AG10803 (cell line): Measurements from ENCODE around the gene ZMYND10.

Experiments used
- DNase-seq: peaks from one replicate; pipeline ENCODE4 v3.0.0; 2010; ENCODE audit warnings: low read depth
- H3K4me3 ChIP-seq: 2 replicates; pipeline ENCODE4 v1.5.1; 2011; ENCODE audit warnings: mild to moderate bottlenecking, low read length, control low read depth
- TF ChIP-seq, protein P1 (sequence below): conservative IDR thresholded peaks from 2 replicates; pipeline ENCODE4 v1.5.1; 2011; ENCODE audit warnings: mild to moderate bottlenecking, low read length, control low read depth, inconsistent platforms

The ZMYND10 gene

GRCh38 chr3:50347187-50347813, 1.8 kb upstream of the ZMYND10 start:
- no peak overlapping the region for H3K4me3 ChIP-seq
- TF ChIP-seq, protein P1, sequence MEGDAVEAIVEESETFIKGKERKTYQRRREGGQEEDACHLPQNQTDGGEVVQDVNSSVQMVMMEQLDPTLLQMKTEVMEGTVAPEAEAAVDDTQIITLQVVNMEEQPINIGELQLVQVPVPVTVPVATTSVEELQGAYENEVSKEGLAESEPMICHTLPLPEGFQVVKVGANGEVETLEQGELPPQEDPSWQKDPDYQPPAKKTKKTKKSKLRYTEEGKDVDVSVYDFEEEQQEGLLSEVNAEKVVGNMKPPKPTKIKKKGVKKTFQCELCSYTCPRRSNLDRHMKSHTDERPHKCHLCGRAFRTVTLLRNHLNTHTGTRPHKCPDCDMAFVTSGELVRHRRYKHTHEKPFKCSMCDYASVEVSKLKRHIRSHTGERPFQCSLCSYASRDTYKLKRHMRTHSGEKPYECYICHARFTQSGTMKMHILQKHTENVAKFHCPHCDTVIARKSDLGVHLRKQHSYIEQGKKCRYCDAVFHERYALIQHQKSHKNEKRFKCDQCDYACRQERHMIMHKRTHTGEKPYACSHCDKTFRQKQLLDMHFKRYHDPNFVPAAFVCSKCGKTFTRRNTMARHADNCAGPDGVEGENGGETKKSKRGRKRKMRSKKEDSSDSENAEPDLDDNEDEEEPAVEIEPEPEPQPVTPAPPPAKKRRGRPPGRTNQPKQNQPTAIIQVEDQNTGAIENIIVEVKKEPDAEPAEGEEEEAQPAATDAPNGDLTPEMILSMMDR = peak; percentile 69
- DNase-seq = peak; percentile 67

GRCh38 chr3:50345008-50345407, 524 bp downstream of the ZMYND10 start:
- peak overlapping the region; percentile 64 for H3K4me3 ChIP-seq
- no peak for DNase-seq
- TF ChIP-seq, protein P1 = no peak

DNA sequence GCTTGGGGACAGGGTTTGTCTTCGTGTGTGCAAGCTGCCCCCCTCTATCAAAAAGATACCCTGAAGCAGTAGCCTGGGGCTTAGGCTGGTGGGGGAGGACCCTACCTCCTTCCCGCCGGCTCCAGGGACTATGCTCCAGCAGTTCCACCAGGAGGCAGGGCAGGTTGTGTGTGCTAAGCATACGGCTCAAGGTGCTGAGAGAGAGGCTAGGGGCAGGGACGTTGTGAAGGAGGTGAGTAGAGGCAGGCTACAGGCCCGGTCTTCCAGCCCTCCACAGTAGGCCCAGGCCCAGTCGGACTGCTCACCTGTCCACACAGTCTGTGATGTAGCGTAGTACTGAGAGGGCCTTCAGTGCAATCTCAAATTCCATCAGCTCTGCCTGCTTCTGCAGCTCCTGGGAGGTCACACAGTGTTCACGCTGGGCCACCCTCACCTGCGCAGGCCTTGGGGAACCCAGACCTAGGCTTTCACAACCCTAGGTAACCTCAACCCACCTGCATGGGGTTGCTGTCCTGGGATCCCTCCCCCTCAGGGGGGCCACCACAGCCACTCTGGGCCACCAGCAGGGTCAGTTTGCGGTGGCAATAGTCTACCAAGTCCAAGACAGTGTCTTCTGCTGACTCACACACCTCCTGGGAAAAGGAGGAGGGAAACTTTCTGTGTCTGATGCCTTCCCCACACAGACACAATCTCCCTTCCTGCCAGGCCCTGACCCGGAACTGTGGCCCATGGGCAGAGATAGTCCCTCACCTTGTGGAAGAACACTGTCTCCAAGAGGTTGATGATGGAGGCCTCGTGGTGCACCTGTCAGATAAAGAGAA, 2.5 kb downstream of the ZMYND10 start:
- H3K4me3 ChIP-seq = no peak overlapping the region
- DNase-seq = no peak
- TF ChIP-seq, protein P1 = 0 out of 2 replicates have a peak, but pooled peaks have one; percentile 0

GRCh38 chr3:50341996-50342650, 3.4 kb downstream of the ZMYND10 start:
- TF ChIP-seq, protein P1 = no peak
- H3K4me3 ChIP-seq = no peak overlapping the region
- no peak for DNase-seq

- DNase-seq = no peak
- TF ChIP-seq, protein P1 = no peak
- peak overlapping the region; percentile 70 for H3K4me3 ChIP-seq
Measured at GRCh38 chr3:50341537-50341936, 4.0 kb downstream of the ZMYND10 start.

GRCh38 chr3:50340448-50341329, 4.8 kb downstream of the ZMYND10 start, which contains the start of gene RASSF1:
Gene RASSF1 (minus strand): TSS chr3:50340836. CDS start chr3:50340805, 31 bp downstream.
- DNase-seq = peak; percentile 57
- TF ChIP-seq, protein P1 = no peak
- H3K4me3 ChIP-seq = peak within 1 kb of the TSS; percentile 70
